ENCODE results near the gene PRKN. TPM values are rescaled to one million over a fixed set of nuclear protein-coding genes. Genes with fewer than 3 reads are reported as not detected.

The PRKN gene
- total and polyA plus RNA-seq, 2 experiments from 2014 or later, result 0.10 to 0.84 TPM

DNA sequence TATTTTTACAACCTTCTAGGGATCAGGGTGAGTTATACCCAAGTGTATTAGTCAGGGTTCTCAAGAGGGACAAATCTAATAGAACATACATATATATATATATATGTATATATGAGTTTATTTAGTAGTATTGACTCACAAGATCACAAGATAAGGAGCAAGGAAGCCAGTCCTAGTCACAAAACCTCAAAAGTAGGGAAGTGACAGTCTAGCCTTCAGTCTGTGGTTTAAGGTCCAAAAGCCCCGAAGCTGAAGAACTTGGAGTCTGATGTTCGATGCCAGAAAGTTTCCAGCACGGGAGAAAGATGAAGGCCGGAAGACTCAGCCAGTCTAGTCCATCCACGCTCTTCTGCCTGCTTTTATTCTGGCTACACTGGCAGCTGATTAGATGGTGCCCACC, 821.0 kb downstream of the PRKN start (continued):
- TF ChIP-seq, protein P1, sequence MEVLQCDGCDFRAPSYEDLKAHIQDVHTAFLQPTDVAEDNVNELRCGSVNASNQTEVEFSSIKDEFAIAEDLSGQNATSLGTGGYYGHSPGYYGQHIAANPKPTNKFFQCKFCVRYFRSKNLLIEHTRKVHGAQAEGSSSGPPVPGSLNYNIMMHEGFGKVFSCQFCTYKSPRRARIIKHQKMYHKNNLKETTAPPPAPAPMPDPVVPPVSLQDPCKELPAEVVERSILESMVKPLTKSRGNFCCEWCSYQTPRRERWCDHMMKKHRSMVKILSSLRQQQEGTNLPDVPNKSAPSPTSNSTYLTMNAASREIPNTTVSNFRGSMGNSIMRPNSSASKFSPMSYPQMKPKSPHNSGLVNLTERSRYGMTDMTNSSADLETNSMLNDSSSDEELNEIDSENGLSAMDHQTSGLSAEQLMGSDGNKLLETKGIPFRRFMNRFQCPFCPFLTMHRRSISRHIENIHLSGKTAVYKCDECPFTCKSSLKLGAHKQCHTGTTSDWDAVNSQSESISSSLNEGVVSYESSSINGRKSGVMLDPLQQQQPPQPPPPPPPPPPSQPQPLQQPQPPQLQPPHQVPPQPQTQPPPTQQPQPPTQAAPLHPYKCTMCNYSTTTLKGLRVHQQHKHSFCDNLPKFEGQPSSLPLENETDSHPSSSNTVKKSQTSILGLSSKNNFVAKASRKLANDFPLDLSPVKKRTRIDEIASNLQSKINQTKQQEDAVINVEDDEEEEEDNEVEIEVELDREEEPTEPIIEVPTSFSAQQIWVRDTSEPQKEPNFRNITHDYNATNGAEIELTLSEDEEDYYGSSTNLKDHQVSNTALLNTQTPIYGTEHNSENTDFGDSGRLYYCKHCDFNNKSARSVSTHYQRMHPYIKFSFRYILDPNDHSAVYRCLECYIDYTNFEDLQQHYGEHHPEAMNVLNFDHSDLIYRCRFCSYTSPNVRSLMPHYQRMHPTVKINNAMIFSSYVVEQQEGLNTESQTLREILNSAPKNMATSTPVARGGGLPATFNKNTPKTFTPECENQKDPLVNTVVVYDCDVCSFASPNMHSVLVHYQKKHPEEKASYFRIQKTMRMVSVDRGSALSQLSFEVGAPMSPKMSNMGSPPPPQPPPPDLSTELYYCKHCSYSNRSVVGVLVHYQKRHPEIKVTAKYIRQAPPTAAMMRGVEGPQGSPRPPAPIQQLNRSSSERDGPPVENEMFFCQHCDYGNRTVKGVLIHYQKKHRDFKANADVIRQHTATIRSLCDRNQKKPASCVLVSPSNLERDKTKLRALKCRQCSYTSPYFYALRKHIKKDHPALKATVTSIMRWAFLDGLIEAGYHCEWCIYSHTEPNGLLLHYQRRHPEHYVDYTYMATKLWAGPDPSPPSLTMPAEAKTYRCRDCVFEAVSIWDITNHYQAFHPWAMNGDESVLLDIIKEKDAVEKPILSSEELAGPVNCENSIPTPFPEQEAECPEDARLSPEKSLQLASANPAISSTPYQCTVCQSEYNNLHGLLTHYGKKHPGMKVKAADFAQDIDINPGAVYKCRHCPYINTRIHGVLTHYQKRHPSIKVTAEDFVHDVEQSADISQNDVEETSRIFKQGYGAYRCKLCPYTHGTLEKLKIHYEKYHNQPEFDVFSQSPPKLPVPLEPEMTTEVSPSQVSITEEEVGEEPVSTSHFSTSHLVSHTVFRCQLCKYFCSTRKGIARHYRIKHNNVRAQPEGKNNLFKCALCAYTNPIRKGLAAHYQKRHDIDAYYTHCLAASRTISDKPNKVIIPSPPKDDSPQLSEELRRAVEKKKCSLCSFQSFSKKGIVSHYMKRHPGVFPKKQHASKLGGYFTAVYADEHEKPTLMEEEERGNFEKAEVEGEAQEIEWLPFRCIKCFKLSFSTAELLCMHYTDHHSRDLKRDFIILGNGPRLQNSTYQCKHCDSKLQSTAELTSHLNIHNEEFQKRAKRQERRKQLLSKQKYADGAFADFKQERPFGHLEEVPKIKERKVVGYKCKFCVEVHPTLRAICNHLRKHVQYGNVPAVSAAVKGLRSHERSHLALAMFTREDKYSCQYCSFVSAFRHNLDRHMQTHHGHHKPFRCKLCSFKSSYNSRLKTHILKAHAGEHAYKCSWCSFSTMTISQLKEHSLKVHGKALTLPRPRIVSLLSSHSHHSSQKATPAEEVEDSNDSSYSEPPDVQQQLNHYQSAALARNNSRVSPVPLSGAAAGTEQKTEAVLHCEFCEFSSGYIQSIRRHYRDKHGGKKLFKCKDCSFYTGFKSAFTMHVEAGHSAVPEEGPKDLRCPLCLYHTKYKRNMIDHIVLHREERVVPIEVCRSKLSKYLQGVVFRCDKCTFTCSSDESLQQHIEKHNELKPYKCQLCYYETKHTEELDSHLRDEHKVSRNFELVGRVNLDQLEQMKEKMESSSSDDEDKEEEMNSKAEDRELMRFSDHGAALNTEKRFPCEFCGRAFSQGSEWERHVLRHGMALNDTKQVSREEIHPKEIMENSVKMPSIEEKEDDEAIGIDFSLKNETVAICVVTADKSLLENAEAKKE (CRISPR knock-in tag; IDR thresholded peaks at IDR 0.05), result no peak
- TF ChIP-seq ZNF331 (CRISPR knock-in tag; IDR thresholded peaks at IDR 0.05; ENCODE audit: low read depth), result no peak
- TF ChIP-seq, protein P2, sequence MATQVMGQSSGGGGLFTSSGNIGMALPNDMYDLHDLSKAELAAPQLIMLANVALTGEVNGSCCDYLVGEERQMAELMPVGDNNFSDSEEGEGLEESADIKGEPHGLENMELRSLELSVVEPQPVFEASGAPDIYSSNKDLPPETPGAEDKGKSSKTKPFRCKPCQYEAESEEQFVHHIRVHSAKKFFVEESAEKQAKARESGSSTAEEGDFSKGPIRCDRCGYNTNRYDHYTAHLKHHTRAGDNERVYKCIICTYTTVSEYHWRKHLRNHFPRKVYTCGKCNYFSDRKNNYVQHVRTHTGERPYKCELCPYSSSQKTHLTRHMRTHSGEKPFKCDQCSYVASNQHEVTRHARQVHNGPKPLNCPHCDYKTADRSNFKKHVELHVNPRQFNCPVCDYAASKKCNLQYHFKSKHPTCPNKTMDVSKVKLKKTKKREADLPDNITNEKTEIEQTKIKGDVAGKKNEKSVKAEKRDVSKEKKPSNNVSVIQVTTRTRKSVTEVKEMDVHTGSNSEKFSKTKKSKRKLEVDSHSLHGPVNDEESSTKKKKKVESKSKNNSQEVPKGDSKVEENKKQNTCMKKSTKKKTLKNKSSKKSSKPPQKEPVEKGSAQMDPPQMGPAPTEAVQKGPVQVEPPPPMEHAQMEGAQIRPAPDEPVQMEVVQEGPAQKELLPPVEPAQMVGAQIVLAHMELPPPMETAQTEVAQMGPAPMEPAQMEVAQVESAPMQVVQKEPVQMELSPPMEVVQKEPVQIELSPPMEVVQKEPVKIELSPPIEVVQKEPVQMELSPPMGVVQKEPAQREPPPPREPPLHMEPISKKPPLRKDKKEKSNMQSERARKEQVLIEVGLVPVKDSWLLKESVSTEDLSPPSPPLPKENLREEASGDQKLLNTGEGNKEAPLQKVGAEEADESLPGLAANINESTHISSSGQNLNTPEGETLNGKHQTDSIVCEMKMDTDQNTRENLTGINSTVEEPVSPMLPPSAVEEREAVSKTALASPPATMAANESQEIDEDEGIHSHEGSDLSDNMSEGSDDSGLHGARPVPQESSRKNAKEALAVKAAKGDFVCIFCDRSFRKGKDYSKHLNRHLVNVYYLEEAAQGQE (IDR thresholded peaks at IDR 0.05; ENCODE audit: unreplicated experiment), result no peak

DNA sequence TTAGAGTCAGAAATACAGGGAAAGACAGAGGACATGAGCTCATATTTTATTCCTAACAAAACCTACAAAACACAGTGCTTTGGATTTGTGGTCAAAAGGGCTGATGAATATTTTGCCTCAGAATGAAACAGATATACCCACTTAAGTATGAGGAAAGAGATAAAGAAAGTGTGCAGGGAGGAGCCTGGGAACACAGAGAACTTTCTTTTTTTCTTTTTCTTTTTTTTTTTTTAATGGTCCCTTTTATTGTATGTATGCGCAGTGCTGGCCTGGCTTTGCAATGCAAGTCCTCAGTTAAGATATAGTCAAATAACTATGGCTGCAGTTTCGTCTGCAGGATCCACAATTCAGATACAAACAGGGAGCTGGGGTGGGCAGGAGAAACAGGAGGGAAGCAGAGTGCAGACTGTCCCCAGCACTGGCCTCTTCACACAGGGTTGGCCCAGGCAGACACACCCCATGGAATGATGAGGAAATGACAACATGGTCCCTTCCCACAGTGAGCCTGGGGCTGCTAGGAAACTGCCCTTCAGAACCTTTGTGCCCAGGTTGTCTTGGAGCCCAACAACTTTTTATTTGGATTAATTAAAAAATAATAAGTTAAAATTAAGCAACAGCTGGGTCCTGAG, 823.9 kb downstream of the PRKN start:
- H3K27me3 ChIP-seq (ENCODE audit: insufficient read depth), result no peaks in the 10 kb centered on the region
- no peaks in the 10 kb centered on the region for H3K36me3 ChIP-seq (ENCODE audit: insufficient read depth)
- no peak overlapping the region for H3K4me3 Mint-ChIP-seq
- no peak overlapping the region for H3K4me3 ChIP-seq
- no peak overlapping the region for H3K4me2 ChIP-seq
- DNase-seq (ENCODE audit: low spot score) (no peak), ATAC-seq (no peak)
- no peaks in the 10 kb centered on the region; the same call in 1 of the 2 replicates for H3K4me1 ChIP-seq (ENCODE audit: insufficient read depth)
- no peak overlapping the region for H3K27ac Mint-ChIP-seq
- H2AFZ ChIP-seq, result no peak overlapping the region
- H3K27me3 Mint-ChIP-seq (ENCODE audit: insufficient read depth, low read depth, poor library complexity), result peaks cover 2% of the 10 kb centered on the region
- no peaks in the 10 kb centered on the region for H3K9me3 Mint-ChIP-seq
- no peaks in the 10 kb centered on the region for H3F3A ChIP-seq (replicated peaks; ENCODE audit: low read depth)
- H3K36me3 Mint-ChIP-seq (ENCODE audit: low read depth), result no peaks in the 10 kb centered on the region; the same call in 2 of the 3 replicates
- H3K79me2 ChIP-seq (replicated peaks; ENCODE audit: insufficient read depth), result no peaks in the 10 kb centered on the region
- peaks cover 19% of the 10 kb centered on the region for H3K4me1 Mint-ChIP-seq
- no peaks in the 10 kb centered on the region for H4K20me1 ChIP-seq (replicated peaks; ENCODE audit: insufficient read depth)
- H3K9me2 ChIP-seq (ENCODE audit: insufficient read depth), result no peaks in the 10 kb centered on the region
- H3K27ac ChIP-seq (ENCODE audit: low read depth), result no peak overlapping the region
- no peak for TF ChIP-seq JUNB (IDR thresholded peaks at IDR 0.05; ENCODE audit: unreplicated experiment)
- no peak for TF ChIP-seq EZH2phosphoT487 (IDR thresholded peaks at IDR 0.05; ENCODE audit: unreplicated experiment)
- no peak for TF ChIP-seq ZNF331 (CRISPR knock-in tag; IDR thresholded peaks at IDR 0.05; ENCODE audit: low read depth)
- TF ChIP-seq ZNF114 (CRISPR knock-in tag; IDR thresholded peaks at IDR 0.05), result no peak
- TF ChIP-seq, protein P3, sequence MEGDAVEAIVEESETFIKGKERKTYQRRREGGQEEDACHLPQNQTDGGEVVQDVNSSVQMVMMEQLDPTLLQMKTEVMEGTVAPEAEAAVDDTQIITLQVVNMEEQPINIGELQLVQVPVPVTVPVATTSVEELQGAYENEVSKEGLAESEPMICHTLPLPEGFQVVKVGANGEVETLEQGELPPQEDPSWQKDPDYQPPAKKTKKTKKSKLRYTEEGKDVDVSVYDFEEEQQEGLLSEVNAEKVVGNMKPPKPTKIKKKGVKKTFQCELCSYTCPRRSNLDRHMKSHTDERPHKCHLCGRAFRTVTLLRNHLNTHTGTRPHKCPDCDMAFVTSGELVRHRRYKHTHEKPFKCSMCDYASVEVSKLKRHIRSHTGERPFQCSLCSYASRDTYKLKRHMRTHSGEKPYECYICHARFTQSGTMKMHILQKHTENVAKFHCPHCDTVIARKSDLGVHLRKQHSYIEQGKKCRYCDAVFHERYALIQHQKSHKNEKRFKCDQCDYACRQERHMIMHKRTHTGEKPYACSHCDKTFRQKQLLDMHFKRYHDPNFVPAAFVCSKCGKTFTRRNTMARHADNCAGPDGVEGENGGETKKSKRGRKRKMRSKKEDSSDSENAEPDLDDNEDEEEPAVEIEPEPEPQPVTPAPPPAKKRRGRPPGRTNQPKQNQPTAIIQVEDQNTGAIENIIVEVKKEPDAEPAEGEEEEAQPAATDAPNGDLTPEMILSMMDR (conservative IDR thresholded peaks at IDR 0.05; ENCODE audit: low read depth in 2 of 2), result no peak
- TF ChIP-seq POLR2AphosphoS5 (IDR thresholded peaks at IDR 0.05; ENCODE audit: low read depth), result no peak

Measured in GM23338 (cell line).